ENCODE data around the gene PEAK3. TPM values are rescaled to one million over a fixed set of nuclear protein-coding genes. Genes with fewer than 3 reads are reported as not detected.

Gene PEAK3
- total and polyA plus RNA-seq, 9 of the 15 experiments (the other 6 are each of a cell fraction or from before 2014, with no cell fraction given): 0.07 to 0.40 TPM; not detected in 7

DNA sequence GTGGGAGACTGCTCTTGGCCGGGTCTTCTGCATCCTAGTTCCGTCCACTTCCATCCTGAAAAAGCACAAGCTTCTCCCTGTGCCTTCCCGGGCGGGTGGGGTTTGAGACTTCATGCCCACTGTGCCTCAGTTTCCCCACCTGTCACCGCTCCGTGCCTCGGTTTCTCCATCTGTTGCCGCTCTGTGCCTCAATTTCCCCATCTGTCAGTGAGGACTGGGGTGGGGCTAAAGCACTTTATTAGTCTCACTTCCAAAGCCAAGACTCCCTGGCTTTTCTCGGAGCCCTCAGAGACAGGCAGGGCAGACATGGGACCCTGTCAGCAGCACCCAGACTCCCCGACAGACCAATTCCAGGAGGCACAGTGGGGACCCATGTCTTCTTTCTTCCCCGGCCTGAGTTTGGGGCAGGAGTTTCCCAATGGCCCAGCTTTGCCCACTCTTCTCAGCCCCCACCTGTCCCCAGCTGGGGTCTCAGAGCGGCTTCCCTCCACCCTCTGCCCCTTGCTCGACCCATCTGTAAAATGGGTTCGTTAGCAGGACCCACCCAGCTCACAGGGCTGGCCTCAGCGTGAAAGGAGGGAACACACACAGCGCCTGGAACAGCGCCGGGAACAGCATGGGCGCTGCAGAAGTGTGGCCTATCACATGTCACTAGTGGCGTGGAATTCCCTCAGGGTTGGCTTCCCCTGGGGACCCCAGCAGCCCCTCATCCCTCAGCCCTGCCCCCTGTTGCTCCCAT is 4.6 kb upstream of the PEAK3 start (continued):
- TF ChIP-seq, protein P1, sequence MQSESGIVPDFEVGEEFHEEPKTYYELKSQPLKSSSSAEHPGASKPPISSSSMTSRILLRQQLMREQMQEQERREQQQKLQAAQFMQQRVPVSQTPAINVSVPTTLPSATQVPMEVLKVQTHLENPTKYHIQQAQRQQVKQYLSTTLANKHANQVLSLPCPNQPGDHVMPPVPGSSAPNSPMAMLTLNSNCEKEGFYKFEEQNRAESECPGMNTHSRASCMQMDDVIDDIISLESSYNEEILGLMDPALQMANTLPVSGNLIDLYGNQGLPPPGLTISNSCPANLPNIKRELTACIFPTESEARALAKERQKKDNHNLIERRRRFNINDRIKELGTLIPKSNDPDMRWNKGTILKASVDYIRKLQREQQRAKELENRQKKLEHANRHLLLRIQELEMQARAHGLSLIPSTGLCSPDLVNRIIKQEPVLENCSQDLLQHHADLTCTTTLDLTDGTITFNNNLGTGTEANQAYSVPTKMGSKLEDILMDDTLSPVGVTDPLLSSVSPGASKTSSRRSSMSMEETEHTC (IDR thresholded peaks at IDR 0.05): no peak
- TF ChIP-seq CC2D1A (IDR thresholded peaks at IDR 0.05) (no peak), ZNF780A (CRISPR knock-in tag; IDR thresholded peaks at IDR 0.05) (no peak), U2AF1 (optimal IDR thresholded peaks at IDR 0.05; ENCODE audit: low read depth, low read length) (no peak)
- TF ChIP-seq, protein P2, sequence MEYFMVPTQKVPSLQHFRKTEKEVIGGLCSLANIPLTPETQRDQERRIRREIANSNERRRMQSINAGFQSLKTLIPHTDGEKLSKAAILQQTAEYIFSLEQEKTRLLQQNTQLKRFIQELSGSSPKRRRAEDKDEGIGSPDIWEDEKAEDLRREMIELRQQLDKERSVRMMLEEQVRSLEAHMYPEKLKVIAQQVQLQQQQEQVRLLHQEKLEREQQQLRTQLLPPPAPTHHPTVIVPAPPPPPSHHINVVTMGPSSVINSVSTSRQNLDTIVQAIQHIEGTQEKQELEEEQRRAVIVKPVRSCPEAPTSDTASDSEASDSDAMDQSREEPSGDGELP (CRISPR knock-in tag; IDR thresholded peaks at IDR 0.05; ENCODE audit: borderline replicate concordance): no peak

DNA sequence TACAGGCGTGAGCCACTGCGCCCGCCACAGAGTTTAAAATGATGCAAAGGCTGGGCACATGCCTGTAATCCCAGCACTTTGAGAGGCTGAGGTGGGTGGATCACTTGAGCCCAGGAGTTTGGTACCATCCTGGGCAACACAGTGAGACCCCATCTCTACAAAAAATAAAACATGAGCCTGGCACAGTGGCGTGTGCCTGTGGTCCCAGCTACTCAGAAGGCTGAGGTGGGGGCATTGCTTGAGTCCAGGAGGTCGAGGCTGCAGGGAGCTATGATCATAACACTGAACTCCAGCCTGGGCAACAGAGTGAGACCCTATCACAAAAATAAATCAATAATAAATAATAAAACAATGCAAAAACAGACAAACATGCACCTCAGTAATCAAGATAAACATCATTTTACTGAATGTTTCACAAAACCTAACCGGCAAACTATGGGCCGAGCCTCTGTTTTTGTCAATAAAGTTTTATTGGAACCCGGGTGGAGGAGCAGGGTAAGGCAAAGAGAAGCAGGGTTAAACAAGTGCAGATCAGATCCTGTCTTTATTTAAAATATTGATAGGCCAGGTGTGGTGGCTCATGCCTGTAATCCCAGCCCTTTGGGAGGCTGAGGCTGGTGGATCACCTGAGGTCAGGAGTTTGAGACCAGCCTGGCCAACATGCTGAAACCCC is 2.0 kb upstream of the PEAK3 start:
- CTCF ChIA-PET (ENCODE audit: low intra/inter-chr PET ratio): no interaction called here
- TF ChIP-seq KDM1A (IDR thresholded peaks at IDR 0.05): peak in 1 of 2 experiments; percentile 32; a peak in 1 of 4 replicates
- TF ChIP-seq, protein P3, sequence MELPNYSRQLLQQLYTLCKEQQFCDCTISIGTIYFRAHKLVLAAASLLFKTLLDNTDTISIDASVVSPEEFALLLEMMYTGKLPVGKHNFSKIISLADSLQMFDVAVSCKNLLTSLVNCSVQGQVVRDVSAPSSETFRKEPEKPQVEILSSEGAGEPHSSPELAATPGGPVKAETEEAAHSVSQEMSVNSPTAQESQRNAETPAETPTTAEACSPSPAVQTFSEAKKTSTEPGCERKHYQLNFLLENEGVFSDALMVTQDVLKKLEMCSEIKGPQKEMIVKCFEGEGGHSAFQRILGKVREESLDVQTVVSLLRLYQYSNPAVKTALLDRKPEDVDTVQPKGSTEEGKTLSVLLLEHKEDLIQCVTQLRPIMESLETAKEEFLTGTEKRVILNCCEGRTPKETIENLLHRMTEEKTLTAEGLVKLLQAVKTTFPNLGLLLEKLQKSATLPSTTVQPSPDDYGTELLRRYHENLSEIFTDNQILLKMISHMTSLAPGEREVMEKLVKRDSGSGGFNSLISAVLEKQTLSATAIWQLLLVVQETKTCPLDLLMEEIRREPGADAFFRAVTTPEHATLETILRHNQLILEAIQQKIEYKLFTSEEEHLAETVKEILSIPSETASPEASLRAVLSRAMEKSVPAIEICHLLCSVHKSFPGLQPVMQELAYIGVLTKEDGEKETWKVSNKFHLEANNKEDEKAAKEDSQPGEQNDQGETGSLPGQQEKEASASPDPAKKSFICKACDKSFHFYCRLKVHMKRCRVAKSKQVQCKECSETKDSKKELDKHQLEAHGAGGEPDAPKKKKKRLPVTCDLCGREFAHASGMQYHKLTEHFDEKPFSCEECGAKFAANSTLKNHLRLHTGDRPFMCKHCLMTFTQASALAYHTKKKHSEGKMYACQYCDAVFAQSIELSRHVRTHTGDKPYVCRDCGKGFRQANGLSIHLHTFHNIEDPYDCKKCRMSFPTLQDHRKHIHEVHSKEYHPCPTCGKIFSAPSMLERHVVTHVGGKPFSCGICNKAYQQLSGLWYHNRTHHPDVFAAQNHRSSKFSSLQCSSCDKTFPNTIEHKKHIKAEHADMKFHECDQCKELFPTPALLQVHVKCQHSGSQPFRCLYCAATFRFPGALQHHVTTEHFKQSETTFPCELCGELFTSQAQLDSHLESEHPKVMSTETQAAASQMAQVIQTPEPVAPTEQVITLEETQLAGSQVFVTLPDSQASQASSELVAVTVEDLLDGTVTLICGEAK (IDR thresholded peaks at IDR 0.05): peak; percentile 99
- TF ChIP-seq, protein P3 (CRISPR knock-in tag; IDR thresholded peaks at IDR 0.05): peak; percentile 98

More for the DNA sequence above, 2.0 kb upstream of the PEAK3 start:
- Histone ChIP-seq H3K4me2 (ENCODE audit: insufficient read depth, low read length) (no peak overlapping the region), H3K79me2 (ENCODE audit: control insufficient read depth, insufficient read depth, low read length) (no peaks in the 10 kb centered on the region), H4K20me1 (replicated peaks; ENCODE audit: control insufficient read depth, insufficient read depth, low read length) (no peaks in the 10 kb centered on the region), H3K9ac (ENCODE audit: insufficient read depth in 1 of 2, low read depth in 2 of 2, low read length in 2 of 2) (no peak overlapping the region), H3K4me3 (no peak overlapping the region), H3K4me1 (replicated peaks in 1 of 2; ENCODE audit: control insufficient read depth in 2 of 2, insufficient read depth in 2 of 2, low read length in 2 of 2) (peaks cover 4 to 32% of the 10 kb centered on the region in 2 experiments), H3K9me1 (ENCODE audit: control insufficient read depth, insufficient read depth, low read length) (peaks cover 2% of the 10 kb centered on the region), H3K36me3 (ENCODE audit: control insufficient read depth, insufficient read depth, low read length) (no peaks in the 10 kb centered on the region), H2AFZ (ENCODE audit: low read depth, low read length) (no peak overlapping the region), H3K27ac (ENCODE audit: extremely low read depth, low read depth, low read length) (no peak overlapping the region), H3K27me3 (ENCODE audit: control insufficient read depth in 2 of 2, insufficient read depth in 2 of 2, low read length in 2 of 2) (no peaks in the 10 kb centered on the region), H3K9me3 (replicated peaks; ENCODE audit: control insufficient read depth, insufficient read depth, low read depth, low read length) (no peaks in the 10 kb centered on the region)
- no TSS peak for BruUV-seq (replicated peaks)
- POLR2A ChIA-PET: interaction anchor here (0.6 to 0.7 kb wide), 3 partner anchors 15 to 133 kb away, joined by 3 to 4 read pairs (median 3); no protein-coding TSS in a partner anchor
- intact Hi-C loops (cut with micrococcal nuclease): no loop called here
- in situ Hi-C loops (cut with MboI): loop anchor here (5.0 kb wide), 1 partner anchor 103 kb away; no protein-coding TSS in a partner anchor
- DNase-seq (ENCODE audit: extremely low read depth in 1 of 4, low spot score in 3 of 4) (no peak), FAIRE-seq (no peak), ATAC-seq (no peak)
- 77% methylated on average over 8 of the region's 8 CpGs for WGBS (ENCODE audit: insufficient coverage, low coverage, missing lambda C conversion rate)
